ENCODE data around the gene TM7SF2.
"Not testable (repeated sequence)": the region's sequence is repeated elsewhere in the genome, so short reads cannot be mapped to it uniquely, and the experiment has no call there.

Gene TM7SF2

GRCh38 chr11:65136515-65137096, 24.9 kb downstream of the TM7SF2 start:
- TF ChIP-seq YY1 (IDR thresholded peaks at IDR 0.05; ENCODE audit: insufficient read depth, insufficient read length) (no peak), SUZ12 (IDR thresholded peaks at IDR 0.05; ENCODE audit: extremely low read depth, insufficient read depth, insufficient read length) (no peak), ZNF274 (IDR thresholded peaks at IDR 0.05; ENCODE audit: low read depth, low read length) (no peak)
- Histone ChIP-seq H3K9ac (ENCODE audit: insufficient read length, low read depth) (no peak overlapping the region), H3K4me1 (ENCODE audit: insufficient read depth, insufficient read length) (peaks cover 12% of the 10 kb centered on the region), H3K36me3 (ENCODE audit: insufficient read depth, insufficient read length, low read length) (peaks cover 15% of the 10 kb centered on the region), H3K4me3 (ENCODE audit: insufficient read length, low read depth) (no peak overlapping the region), H3K9me3 (ENCODE audit: insufficient read depth, low read length) (no peaks in the 10 kb centered on the region), H3K27me3 (ENCODE audit: insufficient read depth, insufficient read length) (no peaks in the 10 kb centered on the region)
- no peak for DNase-seq (ENCODE audit: low read depth, low spot score)

DNA sequence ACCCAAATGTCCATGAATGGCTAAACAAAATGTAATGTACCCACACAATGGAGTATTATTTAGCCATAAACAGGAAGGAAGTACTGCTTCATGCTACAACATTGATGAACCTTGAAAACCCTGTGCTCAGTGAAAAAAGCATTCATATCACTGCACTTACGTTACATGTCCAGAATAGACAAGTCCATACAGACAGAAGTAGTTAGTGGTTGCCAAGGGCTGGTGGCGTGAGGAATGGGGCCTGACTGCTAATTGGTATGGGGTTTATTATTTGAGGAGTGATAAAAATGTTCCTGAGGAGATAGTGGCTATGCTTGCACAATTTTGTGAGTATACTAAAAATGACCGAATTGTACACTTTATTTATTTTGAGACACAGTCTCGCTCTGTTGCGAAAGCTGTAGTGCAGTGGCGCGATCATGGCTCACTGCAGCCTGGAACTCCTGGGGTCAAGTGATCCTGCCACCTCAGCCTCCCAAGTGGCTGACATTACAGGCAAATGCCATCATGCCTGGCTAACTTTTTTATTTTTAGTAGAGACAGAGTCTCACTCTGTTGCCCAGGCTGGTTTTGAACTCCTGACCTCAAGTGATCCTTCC, 30.3 kb downstream of the TM7SF2 start:
- peaks cover 9% of the 10 kb centered on the region for H3K9me3 ChIP-seq (ENCODE audit: insufficient read depth, low read length)
- no peak overlapping the region for H3K4me3 ChIP-seq (ENCODE audit: insufficient read length, low read depth)
- no peak overlapping the region for H3K9ac ChIP-seq (ENCODE audit: insufficient read length, low read depth)
- TF ChIP-seq YY1 (IDR thresholded peaks at IDR 0.05; ENCODE audit: insufficient read depth, insufficient read length): no peak
- no peaks in the 10 kb centered on the region for H3K4me1 ChIP-seq (ENCODE audit: insufficient read depth, insufficient read length)
- no peak for DNase-seq (ENCODE audit: low read depth, low spot score)
- H3K36me3 ChIP-seq (ENCODE audit: insufficient read depth, insufficient read length, low read length): no peaks in the 10 kb centered on the region
- H3K27me3 ChIP-seq (ENCODE audit: insufficient read depth, insufficient read length): no peaks in the 10 kb centered on the region

DNA sequence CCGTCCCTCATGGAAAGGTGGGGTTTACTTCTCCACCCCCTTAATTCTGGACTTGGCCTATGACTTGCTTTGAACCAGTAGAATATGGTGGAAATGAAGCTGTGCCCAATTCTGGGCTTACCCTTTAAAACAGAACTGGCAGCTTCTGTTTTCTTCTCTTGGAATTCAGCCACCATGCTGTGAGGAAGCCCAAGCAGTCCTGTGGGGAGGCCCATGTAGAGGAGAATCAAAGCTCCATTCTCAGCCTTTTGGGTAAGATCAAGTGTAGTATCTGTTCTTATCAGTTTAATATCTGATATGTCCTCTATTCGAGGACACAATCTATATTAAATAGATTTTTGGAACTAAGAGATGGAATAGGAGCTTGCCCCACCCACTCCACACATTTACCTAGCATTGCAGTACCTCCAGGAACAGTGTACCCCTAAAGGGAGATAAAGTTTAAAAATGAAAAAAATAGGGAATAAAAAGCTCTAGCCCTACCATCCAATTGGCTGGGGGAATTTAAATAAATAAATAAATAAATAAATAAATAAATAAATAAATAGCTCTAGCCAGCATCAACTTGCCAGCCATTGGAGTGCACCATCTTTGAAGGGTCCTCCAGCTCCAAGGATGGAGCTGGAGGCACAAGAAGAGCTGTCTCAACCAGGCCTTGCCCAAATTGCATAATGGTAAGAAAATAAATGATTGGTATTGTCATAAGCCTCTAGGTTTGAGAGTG, 35.8 kb downstream of the TM7SF2 start:
- no peak for TF ChIP-seq YY1 (IDR thresholded peaks at IDR 0.05; ENCODE audit: insufficient read depth, insufficient read length)
- no peak for TF ChIP-seq SUZ12 (IDR thresholded peaks at IDR 0.05; ENCODE audit: extremely low read depth, insufficient read depth, insufficient read length)
- TF ChIP-seq ZNF274 (IDR thresholded peaks at IDR 0.05; ENCODE audit: low read depth, low read length): no peak

GRCh38 chr11:65148657-65149056, 37.0 kb downstream of the TM7SF2 start:
- Histone ChIP-seq H3K4me3 (ENCODE audit: insufficient read length, low read depth) (no peak overlapping the region), H3K9me3 (ENCODE audit: insufficient read depth, low read length) (peaks cover 19% of the 10 kb centered on the region), H3K36me3 (ENCODE audit: insufficient read depth, insufficient read length, low read length) (no peaks in the 10 kb centered on the region), H3K27me3 (ENCODE audit: insufficient read depth, insufficient read length) (no peaks in the 10 kb centered on the region), H3K4me1 (ENCODE audit: insufficient read depth, insufficient read length) (peaks cover 7% of the 10 kb centered on the region), H3K9ac (ENCODE audit: insufficient read length, low read depth) (no peak overlapping the region)
- no peak for DNase-seq (ENCODE audit: low read depth, low spot score)
- TF ChIP-seq SUZ12 (IDR thresholded peaks at IDR 0.05; ENCODE audit: extremely low read depth, insufficient read depth, insufficient read length) (no peak), ZNF274 (IDR thresholded peaks at IDR 0.05; ENCODE audit: low read depth, low read length) (no peak), YY1 (IDR thresholded peaks at IDR 0.05; ENCODE audit: insufficient read depth, insufficient read length) (no peak)

More for the DNA sequence above, 35.8 kb downstream of the TM7SF2 start:
- Histone ChIP-seq H3K9me3 (ENCODE audit: insufficient read depth, low read length) (peaks cover 19% of the 10 kb centered on the region), H3K36me3 (ENCODE audit: insufficient read depth, insufficient read length, low read length) (no peaks in the 10 kb centered on the region), H3K9ac (ENCODE audit: insufficient read length, low read depth) (no peak overlapping the region), H3K4me1 (ENCODE audit: insufficient read depth, insufficient read length) (peaks cover 7% of the 10 kb centered on the region), H3K4me3 (ENCODE audit: insufficient read length, low read depth) (no peak overlapping the region), H3K27me3 (ENCODE audit: insufficient read depth, insufficient read length) (no peaks in the 10 kb centered on the region)
- DNase-seq (ENCODE audit: low read depth, low spot score): no peak

- H3K9me3 ChIP-seq (ENCODE audit: insufficient read depth, low read length): peaks cover 19% of the 10 kb centered on the region
- H3K4me3 ChIP-seq (ENCODE audit: insufficient read length, low read depth); DNase-seq (ENCODE audit: low read depth, low spot score); H3K9ac ChIP-seq (ENCODE audit: insufficient read length, low read depth); H3K27me3 ChIP-seq (ENCODE audit: insufficient read depth, insufficient read length); H3K4me1 ChIP-seq (ENCODE audit: insufficient read depth, insufficient read length); H3K36me3 ChIP-seq (ENCODE audit: insufficient read depth, insufficient read length, low read length): not testable (repeated sequence)
These were observed 38.4 kb downstream of the TM7SF2 start for GRCh38 chr11:65150131-65150508.

GRCh38 chr11:65150509-65151299, 39.0 kb downstream of the TM7SF2 start:
- Histone ChIP-seq H3K9me3 (ENCODE audit: insufficient read depth, low read length) (peaks cover 19% of the 10 kb centered on the region), H3K4me3 (ENCODE audit: insufficient read length, low read depth) (no peak overlapping the region), H3K27me3 (ENCODE audit: insufficient read depth, insufficient read length) (no peaks in the 10 kb centered on the region), H3K36me3 (ENCODE audit: insufficient read depth, insufficient read length, low read length) (no peaks in the 10 kb centered on the region), H3K4me1 (ENCODE audit: insufficient read depth, insufficient read length) (peaks cover 7% of the 10 kb centered on the region), H3K9ac (ENCODE audit: insufficient read length, low read depth) (no peak overlapping the region)
- no peak for DNase-seq (ENCODE audit: low read depth, low spot score)
- TF ChIP-seq SUZ12 (IDR thresholded peaks at IDR 0.05; ENCODE audit: extremely low read depth, insufficient read depth, insufficient read length) (no peak), YY1 (IDR thresholded peaks at IDR 0.05; ENCODE audit: insufficient read depth, insufficient read length) (no peak), ZNF274 (IDR thresholded peaks at IDR 0.05; ENCODE audit: low read depth, low read length) (no peak)

DNA sequence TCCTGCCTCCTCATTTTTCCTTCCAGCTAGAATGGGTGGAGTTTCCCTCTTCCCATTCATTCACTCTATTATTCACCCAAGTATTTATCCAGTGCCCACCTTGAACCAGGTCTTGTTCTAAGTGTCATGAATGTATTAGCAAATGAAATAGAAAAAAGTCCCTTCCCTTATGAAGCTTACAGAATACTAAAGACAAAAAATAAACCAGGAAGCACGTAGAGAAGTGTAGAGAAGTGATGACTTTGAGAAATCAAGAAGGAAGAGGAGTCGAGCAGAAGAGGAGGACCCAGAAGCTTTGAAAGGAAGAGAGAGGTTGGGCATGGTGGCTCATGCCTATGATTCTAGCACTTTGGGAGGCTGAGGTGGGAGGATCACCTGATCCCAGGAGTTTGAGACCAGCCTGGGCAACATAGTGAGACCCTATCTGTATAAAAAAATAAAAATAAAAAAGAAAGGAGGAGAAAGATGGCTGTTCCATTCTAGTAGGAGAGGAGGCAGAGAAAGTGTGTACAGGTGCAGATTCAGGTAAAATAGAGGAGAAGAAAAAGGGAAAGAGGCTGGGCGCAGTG, 39.7 kb downstream of the TM7SF2 start:
- Histone ChIP-seq H3K27me3 (ENCODE audit: insufficient read depth, insufficient read length) (no peaks in the 10 kb centered on the region), H3K4me1 (ENCODE audit: insufficient read depth, insufficient read length) (peaks cover 7% of the 10 kb centered on the region), H3K4me3 (ENCODE audit: insufficient read length, low read depth) (no peak overlapping the region), H3K36me3 (ENCODE audit: insufficient read depth, insufficient read length, low read length) (no peaks in the 10 kb centered on the region), H3K9me3 (ENCODE audit: insufficient read depth, low read length) (peaks cover 16% of the 10 kb centered on the region), H3K9ac (ENCODE audit: insufficient read length, low read depth) (no peak overlapping the region)
- DNase-seq (ENCODE audit: low read depth, low spot score): no peak
- no peak for TF ChIP-seq YY1 (IDR thresholded peaks at IDR 0.05; ENCODE audit: insufficient read depth, insufficient read length)
- no peak for TF ChIP-seq ZNF274 (IDR thresholded peaks at IDR 0.05; ENCODE audit: low read depth, low read length)
- no peak for TF ChIP-seq SUZ12 (IDR thresholded peaks at IDR 0.05; ENCODE audit: extremely low read depth, insufficient read depth, insufficient read length)
